Neutrophil (primary cell): ENCODE data around the gene LOXL4.

Experiments
- H3K27ac ChIP-seq: fragments of 200-600 bp; sonication (generic); 2 replicates; pipeline ENCODE4 v1.5.1; 2016; ENCODE audit warnings: mild to moderate bottlenecking, moderate library complexity
- H3K27me3 ChIP-seq: fragments of 200-600 bp; sonication (generic); 2 replicates; pipeline ENCODE4 v1.6.0; 2016; ENCODE audit warnings: mild to moderate bottlenecking
- H3K36me3 ChIP-seq: fragments of 200-600 bp; sonication (generic); 2 replicates; pipeline ENCODE4 v1.5.1; 2017
- H3K4me1 ChIP-seq, 2 experiments: fragments of 200-600 bp in 1 of 2; sonication (generic) in 1 of 2; 1 replicate in 1 of 2; 2 replicates in 1 of 2; pipeline versions ENCODE4 v1.5.1 to v1.6.1; 2013 to 2016; ENCODE audit warnings: low read depth in 1 of 2, low read length in 1 of 2, mild to moderate bottlenecking in 1 of 2, moderate library complexity in 1 of 2; ENCODE audit not compliant: control insufficient read depth in 1 of 2, insufficient read depth in 1 of 2
- H3K4me3 ChIP-seq, 2 experiments: fragments of 200-600 bp in 1 of 2; sonication (generic) in 1 of 2; 1 replicate in 1 of 2; 2 replicates in 1 of 2; pipeline ENCODE4 v1.5.1; 2013 to 2016; ENCODE audit warnings: low read depth in 1 of 2, low read length in 1 of 2, mild to moderate bottlenecking in 1 of 2, moderate library complexity in 1 of 2
- H3K9me3 ChIP-seq: fragments of 200-600 bp; sonication (generic); 2 replicates; pipeline ENCODE4 v1.5.1; 2016
- TF ChIP-seq, protein P1 (sequence below): fragments of 200-600 bp; sonication (generic); IDR thresholded peaks from 2 replicates; pipeline ENCODE4 v1.5.1; 2016; ENCODE audit warnings: antibody characterized with exemption

LOXL4 gene

DNA sequence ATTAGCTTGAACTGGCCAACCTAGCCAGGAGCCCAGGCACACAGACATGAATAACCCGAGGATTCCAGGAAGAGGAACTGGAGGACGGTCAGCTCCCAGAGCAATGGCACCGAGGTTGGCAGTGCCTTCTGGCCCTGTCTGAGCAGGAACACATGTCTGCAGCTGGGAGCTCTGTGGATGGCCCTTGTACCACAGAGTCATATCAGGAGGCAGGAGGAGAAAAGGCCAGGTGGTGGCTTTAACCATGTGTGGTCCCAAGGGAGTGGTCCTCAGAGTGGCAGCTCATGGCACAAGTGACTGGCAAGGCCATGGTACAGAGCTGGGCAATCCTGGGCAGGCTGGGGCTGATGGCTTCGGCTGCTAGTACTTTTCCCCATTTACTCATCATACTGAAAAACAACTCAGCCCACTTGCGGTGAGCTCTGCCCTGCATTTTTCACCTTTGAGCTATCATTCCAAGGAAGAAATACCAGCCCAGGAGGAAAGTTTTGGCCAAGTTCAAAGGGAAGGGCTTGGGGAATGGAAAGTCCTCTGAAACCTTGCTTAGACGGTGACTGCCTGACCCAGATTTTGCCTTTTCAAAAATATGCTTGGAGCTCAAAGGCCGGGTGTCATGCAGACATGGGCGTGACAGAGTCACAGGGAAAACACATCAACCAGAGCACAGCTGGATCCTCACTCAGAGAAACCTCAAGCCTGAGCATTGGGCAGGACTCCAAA, 25.7 kb upstream of the LOXL4 start:
- H3K4me3 ChIP-seq, result no peak overlapping the region
- peaks cover 45% of the 10 kb centered on the region for H3K27me3 ChIP-seq
- no peaks in the 10 kb centered on the region for H3K4me1 ChIP-seq
- H3K27ac ChIP-seq, result no peak overlapping the region
- TF ChIP-seq, protein P1, sequence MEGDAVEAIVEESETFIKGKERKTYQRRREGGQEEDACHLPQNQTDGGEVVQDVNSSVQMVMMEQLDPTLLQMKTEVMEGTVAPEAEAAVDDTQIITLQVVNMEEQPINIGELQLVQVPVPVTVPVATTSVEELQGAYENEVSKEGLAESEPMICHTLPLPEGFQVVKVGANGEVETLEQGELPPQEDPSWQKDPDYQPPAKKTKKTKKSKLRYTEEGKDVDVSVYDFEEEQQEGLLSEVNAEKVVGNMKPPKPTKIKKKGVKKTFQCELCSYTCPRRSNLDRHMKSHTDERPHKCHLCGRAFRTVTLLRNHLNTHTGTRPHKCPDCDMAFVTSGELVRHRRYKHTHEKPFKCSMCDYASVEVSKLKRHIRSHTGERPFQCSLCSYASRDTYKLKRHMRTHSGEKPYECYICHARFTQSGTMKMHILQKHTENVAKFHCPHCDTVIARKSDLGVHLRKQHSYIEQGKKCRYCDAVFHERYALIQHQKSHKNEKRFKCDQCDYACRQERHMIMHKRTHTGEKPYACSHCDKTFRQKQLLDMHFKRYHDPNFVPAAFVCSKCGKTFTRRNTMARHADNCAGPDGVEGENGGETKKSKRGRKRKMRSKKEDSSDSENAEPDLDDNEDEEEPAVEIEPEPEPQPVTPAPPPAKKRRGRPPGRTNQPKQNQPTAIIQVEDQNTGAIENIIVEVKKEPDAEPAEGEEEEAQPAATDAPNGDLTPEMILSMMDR, result no peak
- no peaks in the 10 kb centered on the region for H3K9me3 ChIP-seq
- no peaks in the 10 kb centered on the region for H3K36me3 ChIP-seq

- no peaks in the 10 kb centered on the region for H3K4me1 ChIP-seq
- no peaks in the 10 kb centered on the region for H3K9me3 ChIP-seq
- H3K27me3 ChIP-seq, result peaks cover 45% of the 10 kb centered on the region
- TF ChIP-seq, protein P1, result no peak
- H3K36me3 ChIP-seq, result no peaks in the 10 kb centered on the region
- H3K4me3 ChIP-seq, result no peak overlapping the region
- H3K27ac ChIP-seq, result no peak overlapping the region
Observed at GRCh38 chr10:98292971-98293370, 25.0 kb upstream of the LOXL4 start.

DNA sequence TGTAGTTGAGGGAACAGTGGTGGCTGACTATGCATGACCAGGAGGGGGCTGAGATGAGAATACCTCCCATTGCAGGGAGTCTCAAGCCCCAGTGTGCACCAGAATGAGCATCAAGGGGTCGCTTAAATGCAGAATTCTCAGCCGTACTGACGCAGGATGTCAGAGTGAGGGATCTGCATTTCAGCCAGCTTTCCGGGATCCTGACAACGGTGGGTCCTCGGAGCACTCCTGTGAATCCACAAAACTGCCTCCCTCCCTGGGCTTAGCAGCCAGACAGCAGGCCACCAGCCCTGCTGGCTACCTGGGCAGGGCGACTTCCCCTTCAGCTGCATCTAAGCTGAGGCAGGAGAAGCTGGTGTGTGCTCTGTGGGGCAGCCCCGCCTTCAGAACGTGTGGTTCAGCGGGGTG, 21.8 kb upstream of the LOXL4 start:
- H3K9me3 ChIP-seq, result no peaks in the 10 kb centered on the region
- H3K36me3 ChIP-seq, result no peaks in the 10 kb centered on the region
- TF ChIP-seq, protein P1, result no peak
- H3K4me3 ChIP-seq, result no peak overlapping the region
- H3K4me1 ChIP-seq, result no peaks in the 10 kb centered on the region
- peaks cover 32% of the 10 kb centered on the region for H3K27me3 ChIP-seq
- H3K27ac ChIP-seq, result no peak overlapping the region

- H3K36me3 ChIP-seq, result no peaks in the 10 kb centered on the region
- no peak overlapping the region for H3K4me3 ChIP-seq
- H3K4me1 ChIP-seq, result no peaks in the 10 kb centered on the region
- no peak overlapping the region for H3K27ac ChIP-seq
- no peaks in the 10 kb centered on the region for H3K9me3 ChIP-seq
- peaks cover 41% of the 10 kb centered on the region for H3K27me3 ChIP-seq
- TF ChIP-seq, protein P1, result no peak
Observed at GRCh38 chr10:98287321-98287720, 19.3 kb upstream of the LOXL4 start.

DNA sequence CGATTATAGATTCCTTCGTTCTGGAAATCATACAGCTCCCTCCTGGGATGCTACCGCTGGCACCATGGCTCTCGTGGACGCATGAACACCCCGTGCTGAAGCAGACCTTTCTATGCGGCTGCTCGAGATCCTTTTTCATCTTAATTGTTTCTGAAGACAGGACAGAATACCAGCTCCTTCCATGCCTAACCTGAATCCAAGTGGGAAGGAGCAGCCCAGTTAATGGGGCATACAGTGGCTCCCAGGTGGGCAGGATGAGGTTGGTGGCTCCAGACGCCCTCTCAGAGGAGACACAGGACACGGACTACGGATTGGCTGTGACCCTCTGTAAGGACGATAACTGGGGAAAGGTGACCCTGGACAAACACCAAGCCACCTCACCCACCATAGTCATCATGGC, 18.4 kb upstream of the LOXL4 start:
- Histone ChIP-seq H3K4me1 (no peaks in the 10 kb centered on the region), H3K9me3 (no peaks in the 10 kb centered on the region), H3K27me3 (peaks cover 41% of the 10 kb centered on the region), H3K4me3 (no peak overlapping the region), H3K27ac (no peak overlapping the region), H3K36me3 (no peaks in the 10 kb centered on the region)
- TF ChIP-seq, protein P1, result no peak
